Spleen (tissue), 7 donors: ENCODE data around the gene ARHGAP5.

Experiments used
- CTCF ChIP-seq, 11 experiments: fragments of 200-600 bp in 7 of 11; fragments of 450-650 bp in 4 of 11; sonication (generic) in 4 of 11; IDR thresholded peaks in 8 of 11; conservative IDR thresholded peaks in 3 of 11; 1 replicate in 7 of 11; 2 replicates in 4 of 11; pipeline versions ENCODE4 v1.4.0 to v1.8.0; 2016 to 2021; ENCODE audit warnings: antibody characterized with exemption in 11 of 11, inconsistent platforms in 4 of 11, mild to moderate bottlenecking in 1 of 11
- POLR2A ChIP-seq, 3 donors: fragments of 450-650 bp; IDR thresholded peaks; one replicate each; pipeline ENCODE4 v1.5.1; 2017; ENCODE audit warnings: antibody characterized with exemption in 3 of 3, mild to moderate bottlenecking in 1 of 3
- donor health status: DM: no; HTN: no; CAD: no; lungs with moderate emphysema.
- donor health status: DM: no; HTN: no; CAD: no.
- donor health status: DM: no; HTN: no; CAD: no.

- no peak for TF ChIP-seq CTCF (IDR thresholded peaks at IDR 0.05 in 8 of 11, conservative IDR thresholded peaks at IDR 0.05 in 3 of 11)
- no peak for TF ChIP-seq POLR2A (IDR thresholded peaks at IDR 0.05)
Measured at GRCh38 chr14:32081901-32082300, 4.8 kb downstream of the ARHGAP5 start.
